Medulla oblongata (tissue), 1 donor: ENCODE measurements around the gene OASL.
"Not testable (repeated sequence)": the region's sequence is repeated elsewhere in the genome, so short reads cannot be mapped to it uniquely, and the experiment has no call there.

Source experiments
- DNase-seq: peaks from one replicate; pipeline ENCODE4 v3.0.0-alpha.2; 2015; ENCODE audit errors: extremely low spot score

The OASL gene, protein sequence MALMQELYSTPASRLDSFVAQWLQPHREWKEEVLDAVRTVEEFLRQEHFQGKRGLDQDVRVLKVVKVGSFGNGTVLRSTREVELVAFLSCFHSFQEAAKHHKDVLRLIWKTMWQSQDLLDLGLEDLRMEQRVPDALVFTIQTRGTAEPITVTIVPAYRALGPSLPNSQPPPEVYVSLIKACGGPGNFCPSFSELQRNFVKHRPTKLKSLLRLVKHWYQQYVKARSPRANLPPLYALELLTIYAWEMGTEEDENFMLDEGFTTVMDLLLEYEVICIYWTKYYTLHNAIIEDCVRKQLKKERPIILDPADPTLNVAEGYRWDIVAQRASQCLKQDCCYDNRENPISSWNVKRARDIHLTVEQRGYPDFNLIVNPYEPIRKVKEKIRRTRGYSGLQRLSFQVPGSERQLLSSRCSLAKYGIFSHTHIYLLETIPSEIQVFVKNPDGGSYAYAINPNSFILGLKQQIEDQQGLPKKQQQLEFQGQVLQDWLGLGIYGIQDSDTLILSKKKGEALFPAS

DNA sequence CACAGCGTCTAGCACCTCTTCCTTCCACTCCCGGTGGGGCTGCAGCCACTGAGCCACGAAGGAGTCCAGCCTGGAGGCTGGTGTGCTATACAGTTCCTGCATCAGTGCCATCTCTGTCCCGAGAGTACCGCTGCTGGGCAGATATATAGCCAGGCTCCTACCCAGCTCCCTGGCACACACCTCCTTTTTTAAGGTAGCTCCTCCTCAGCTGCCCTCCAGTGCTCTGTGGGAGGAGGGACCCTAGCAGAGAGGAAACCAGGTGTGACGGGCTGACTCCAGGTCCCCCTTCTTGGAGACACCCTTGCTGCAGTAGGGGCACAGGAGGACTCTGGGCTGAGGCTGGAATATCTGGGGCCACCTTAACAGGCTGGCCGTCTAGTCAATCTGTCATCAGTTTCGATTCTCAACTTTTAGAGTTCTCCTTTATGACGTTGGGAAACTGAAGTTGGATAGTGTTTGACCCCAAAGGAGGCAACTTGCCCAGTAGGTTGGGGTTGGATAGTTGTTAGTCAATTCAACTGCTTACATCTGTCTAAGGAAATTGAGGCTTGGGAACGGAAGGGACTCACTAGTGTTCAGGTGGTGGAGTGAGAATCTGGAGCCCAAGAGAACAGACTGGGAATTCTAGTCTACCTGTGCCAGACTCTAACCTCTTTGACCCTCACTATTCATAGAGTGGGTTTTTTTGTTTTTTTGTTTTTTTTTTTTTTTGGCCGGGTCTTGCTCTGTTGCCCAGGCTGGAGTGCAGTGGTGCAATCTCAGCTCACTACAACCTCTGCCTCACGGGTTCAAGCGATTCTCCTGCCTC is at the start of gene OASL:
OASL (minus strand) TSS at position 386 of the 808 bp plus-strand sequence; CDS start at position 111, 275 bp downstream.
- peak; percentile 64 for DNase-seq

DNA sequence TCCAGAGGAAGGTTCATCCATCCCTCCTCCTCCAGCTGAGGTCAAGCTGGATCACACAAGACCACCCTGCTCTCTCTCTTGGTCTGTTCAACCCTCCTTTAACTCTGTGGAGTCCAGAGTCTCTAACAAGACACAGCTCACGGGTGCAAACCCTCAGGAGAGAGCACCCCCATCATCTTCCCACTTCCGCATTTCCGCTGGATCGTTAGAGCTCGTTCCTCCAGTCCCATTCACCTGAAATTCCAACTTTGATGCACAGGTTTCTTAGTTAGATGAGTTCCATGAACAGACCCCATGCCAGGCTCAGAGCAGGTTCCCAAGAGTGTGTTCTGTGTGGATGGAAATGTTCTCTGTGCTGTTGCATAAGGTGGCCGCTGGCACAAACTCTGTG is 49.1 kb upstream of the OASL start:
- DNase-seq, result no peak

DNA sequence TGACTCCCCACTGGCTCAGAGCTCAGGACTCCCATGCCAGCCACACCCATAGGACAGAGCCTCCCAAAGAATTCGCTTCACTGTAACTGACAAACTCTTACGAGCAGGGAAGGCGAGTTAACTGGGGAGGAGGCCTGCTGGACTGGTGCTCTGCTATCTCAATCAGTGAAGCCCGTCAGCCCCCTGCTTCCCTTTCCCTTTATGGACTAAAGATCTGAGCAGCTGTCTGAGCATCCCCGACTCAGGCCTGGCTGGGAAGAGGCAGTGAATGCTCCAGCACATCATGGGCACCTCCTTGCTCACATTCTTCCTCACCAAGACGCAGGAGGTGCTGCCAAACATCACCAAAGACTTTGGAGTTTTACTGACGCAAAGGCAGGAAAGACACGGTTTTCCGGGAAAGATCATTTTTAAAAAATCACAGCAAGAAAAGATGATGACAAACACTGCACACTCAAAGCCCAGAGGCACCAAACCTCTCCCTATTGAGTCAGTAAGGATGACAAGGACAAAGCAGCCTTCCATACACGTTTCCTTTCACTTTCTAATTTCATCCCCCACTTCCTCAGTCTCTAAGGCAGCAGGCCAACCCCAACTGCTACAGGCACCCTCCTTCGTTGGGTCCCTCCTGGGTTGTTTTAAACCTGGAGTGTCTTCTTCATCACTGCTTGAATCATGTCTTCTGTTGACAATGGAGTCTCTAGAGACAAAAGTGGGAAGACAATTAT is 48.6 kb upstream of the OASL start:
- DNase-seq, result no peak

DNA sequence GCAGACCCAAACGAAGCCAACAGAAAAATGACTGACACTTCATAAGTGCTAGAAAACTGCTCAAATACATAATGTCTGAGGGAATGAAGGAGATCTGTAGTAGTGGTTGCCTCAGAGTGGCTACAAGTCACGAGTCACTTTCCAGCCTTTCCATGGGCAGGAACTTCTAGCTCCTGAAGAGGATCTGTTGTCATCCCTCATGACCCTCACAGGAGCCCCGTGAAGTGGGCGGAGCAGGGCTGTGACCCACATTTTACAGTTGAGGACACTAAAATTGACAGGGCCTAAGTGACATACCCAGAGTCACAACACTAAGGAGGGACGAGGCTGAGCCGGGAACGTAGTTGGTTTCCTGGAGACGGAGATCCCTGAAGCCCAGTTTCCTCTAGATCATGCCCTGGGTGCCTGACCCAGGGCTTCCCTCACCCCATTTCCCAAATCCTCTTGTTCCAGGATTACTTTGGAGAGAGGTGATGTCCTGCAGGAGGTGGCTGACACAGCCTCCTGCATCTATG is 47.8 kb upstream of the OASL start:
- DNase-seq, result no peak

DNA sequence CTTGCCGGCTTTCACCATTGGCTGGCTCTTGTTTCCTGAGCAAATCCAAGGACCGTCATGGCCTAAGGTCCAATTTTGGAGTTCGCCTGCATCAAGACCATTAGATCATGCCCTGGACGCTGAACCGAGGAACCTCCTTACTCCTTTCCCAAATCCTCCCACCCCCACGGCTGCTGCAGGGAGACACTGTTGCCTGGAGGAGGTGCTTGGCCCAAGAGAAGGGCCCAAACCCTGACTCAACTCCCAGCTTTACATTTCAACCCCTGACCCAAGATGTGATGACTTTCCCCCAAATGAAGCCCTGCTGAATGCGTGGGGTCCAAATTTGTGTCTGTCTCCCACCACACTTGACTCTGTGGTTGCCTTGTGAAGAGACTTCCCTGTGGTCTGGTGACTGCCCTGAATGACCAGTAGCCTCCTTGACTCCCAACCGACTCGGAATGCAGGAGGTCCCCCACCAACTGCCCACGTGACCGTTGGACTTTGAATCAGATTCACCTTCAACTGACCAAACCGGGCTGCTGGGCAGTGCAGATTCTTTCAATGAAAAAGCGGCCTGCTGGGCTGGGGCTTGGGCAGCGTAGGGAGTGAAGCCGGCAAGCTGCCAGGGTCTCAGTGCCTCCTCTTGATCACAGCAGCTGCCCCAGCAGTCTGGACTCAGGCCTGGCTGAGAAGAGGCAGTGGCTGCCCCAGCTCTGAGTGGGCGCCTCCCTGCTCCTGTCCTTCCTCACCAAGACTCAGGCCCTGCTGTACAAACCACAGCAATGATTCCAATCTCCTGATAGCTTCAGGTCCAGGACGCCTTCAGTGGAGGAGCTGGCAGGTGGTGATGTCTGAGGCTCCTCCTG is 46.7 kb upstream of the OASL start:
- DNase-seq, result no peak

DNA sequence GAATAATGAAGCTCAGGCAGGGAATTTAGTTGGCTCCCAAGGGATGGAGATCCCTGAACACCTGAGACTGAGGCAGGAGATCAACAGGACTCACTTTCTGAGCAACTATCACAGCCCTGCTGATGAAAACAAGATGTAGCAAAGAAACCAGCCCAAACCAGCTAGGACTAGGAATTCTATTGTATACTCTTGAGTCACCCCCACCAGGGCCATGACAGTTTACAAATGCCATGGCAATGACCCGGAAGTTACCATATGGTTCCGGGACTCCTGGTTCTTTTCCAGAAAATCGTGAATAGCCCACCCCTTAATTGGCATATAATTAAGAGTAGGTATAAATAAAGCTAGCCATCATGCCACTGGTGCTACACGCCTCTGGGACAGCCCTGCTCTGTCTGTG is 46.0 kb upstream of the OASL start:
- no peak for DNase-seq

DNA sequence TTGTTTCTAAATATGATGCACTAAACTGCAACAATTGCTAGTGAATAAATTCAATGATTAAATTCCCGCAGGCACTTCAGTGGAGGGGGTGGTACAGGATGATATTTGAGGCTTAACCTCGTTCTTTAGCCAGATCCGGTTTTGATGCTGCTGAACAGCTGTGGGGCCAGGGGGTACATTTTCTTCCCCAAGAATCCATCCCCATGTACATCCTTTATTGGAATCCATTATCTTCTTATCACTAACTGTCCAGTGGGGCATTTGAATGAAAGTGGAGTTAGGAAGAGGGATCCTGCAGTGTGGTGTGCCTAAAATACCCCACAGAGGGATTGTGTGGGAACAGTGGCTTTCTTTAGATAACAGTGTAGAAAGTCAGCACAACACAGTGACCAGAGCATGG is 45.2 kb upstream of the OASL start:
- no peak for DNase-seq

DNA sequence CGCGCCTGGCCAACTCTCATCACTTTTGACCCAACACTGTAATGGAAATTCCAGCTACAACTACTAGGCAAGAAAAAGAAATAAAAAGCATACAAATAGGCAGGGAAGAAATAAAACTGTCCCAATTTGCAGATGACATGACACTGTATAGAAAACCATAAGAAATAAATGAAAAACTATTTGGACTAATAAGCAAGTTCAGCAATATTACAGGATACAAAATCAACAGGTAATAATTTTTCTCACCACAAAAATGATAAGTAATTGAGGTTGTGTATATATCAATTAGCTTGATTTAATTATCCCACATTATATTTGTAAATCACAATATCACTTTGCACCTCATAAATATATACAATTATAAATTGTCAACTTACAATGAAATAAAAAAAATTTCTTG is 41.9 kb upstream of the OASL start:
- DNase-seq, result no peak

DNA sequence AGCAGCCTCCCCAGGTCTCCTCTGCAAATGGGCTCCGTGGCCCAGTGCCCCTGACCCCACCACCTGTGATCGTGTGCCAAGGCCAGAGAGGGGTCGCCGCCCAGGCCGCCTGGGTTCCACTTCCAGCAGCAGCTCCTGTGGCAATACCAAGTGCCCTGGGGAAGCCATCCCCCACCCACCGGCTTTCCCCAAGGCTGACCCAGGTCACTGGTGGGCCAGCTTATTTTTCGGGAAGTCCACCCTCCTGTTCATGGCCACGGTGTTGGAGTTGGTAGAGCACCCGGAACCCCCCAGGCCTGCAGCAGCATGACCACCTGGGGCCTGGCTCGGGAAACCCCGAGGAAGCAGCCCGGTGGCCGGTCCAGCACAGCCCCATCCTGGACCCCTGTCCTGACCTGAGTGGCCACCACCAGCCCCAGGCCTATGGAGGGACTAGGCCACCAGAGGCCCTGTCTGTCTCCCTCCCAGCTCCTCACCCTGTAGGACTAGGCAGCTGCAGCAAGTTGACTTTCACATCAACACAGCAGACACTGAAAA is 40.8 kb upstream of the OASL start:
- DNase-seq, result no peak

DNA sequence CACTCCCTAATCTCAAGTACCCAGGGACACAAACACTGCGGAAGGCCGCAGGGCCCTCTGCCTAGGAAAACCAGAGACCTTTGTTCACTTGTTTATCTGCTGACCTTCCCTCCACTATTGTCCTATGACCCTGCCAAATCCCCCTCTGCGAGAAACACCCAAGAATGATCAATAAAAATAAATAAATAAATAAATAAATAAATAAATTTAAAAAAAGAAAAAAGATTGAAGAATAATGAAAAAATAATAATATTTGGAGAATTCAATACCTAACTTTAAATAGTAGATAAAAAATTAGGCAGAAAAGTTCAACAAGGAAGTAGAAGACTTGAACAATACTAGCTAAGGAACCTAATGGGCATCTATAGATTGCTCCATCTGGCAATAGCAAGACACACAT is 38.4 kb upstream of the OASL start:
- not testable (repeated sequence) for DNase-seq

DNA sequence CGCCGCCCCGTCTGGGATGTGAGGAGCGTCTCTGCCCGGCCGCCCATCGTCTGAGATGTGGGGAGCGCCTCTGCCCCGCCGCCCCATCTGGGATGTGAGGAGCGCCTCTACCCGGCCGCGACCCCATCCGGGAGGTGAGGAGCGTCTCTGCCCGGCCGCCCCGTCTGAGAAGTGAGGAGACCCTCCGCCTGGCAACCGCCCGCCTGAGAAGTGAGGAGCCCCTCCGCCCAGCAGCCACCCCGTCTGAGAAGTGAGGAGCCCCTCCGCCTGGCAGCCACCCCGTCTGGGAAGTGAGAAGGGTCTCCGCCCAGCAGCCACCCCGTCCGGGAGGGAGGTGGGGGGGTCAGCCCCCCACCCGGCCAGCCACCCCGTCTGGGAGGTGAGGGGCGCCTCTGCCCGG is 36.9 kb upstream of the OASL start:
- DNase-seq, result not testable (repeated sequence)

DNA sequence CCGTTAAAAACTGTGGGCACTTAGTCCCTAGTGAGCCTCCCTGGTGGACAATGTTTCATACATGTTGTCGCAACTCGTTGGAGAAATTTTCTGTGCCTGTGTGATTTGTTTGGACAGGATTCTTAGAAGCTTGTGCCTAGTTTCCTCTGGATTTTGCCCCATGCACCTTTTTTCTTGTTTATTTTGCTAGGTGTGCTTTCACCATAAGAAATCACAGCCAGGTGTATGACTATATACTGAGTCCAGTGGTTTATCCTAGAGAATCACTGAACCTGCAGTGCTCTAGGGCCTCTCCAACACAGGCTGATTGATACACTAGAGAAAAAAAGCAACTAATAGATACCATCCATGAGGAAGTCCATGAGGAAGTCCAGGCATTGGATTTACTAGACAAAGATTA is 33.1 kb upstream of the OASL start:
- DNase-seq, result no peak

DNA sequence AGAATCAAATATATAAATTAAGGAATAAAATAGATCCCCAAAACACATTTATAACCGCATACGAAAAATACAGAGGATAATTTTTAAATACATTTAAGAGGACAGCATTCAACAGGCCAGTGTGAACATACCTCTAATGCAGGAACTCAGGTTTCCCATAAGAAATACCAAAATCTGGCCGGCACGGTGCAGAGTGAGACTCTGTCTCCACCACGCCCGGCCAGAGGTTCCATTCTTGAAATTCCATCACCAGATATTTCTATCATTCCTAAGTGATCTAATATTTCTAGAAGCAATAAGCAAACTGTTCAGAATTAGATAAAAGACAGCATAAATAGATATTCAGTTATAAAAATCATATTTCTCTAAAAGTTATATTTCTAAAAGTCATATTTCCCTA is 30.2 kb upstream of the OASL start:
- no peak for DNase-seq

DNA sequence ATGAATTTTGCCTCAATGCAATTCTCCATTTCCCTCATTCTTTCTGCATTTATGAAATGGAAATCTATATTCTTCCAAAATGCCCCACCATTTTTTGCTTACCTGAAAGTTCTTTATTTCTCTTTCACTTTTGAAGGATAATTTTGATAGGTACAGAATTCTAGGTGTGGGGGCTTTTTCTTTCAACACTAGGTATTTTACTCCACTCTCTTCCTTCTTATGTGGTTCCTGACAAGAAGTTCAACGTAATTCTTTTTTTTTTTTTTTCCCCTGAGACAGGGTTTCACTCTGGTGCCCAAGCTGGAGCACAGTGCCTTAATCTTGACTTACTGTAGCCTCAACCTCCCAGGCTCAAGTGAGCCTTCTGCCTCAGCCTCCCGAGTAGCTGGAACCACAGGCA is 26.3 kb upstream of the OASL start:
- DNase-seq, result no peak

DNA sequence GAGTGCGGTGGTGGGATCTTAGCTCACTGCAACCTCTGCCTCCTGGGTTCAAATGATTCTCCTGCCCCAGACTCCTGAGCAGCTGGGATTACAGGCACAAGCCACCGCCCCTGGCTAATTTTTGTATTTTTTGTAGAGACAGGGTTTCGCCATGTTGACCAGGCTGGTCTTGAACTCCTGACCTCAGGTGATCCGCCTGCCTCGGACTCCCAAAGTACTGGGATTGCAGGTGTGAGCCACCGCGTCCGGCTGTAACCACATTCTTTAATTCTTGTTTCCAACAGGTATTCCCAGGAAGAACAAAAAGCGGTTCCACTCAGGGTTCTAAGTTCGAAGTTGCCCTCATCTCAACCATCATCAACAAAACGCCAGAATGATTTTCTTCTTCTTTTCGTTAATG is 25.5 kb upstream of the OASL start:
- not testable (repeated sequence) for DNase-seq

DNA sequence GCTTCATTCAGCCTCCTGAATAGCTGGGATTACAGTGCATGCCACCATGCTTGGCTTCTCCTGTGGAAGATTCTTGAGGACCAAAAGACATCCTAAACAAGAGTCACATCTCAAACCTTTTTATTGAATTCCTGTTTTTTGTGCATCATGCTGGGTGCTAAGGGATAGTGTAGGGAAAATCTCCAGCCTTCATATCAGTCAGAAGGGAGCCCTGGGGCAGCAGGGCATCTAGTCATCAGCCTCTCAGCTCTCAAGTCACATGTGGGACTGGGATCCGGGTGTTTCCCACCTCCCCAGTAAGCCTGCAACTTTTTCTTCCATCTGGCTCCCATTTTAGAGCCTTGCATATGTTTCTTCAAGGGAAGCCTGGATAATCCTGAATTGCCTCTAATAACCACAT is 25.1 kb upstream of the OASL start:
- DNase-seq, result no peak

DNA sequence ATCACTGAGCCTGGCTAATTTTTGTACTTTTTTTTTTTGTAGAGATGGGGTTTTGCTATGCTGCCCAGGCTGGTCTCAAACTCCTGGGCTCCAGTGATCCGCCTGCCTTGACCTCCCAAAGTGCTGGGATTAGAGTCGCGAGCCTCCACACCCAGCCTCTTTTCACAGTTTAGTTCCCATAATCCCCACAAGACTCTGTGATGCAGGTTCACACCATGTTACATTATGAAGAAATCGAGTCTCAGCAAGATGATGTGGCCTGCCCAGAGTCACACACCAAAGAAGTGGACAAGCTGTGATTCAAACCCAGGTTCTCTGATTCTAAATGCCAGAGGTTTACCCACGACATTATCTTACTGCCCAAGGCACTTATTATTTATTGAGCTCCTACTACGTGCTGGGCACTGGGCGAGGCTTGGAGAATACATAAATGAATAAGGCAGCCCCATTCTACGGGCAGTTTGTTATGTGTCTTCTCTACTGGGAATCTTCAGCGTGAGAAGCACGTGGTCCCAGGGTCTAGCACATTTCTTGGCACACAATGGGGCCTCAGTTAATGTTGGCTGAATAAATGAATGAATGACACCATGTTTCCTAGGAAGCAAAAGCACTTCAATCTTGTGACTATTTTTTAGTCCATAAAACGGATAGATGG is 23.5 kb upstream of the OASL start:
- DNase-seq, result no peak

DNA sequence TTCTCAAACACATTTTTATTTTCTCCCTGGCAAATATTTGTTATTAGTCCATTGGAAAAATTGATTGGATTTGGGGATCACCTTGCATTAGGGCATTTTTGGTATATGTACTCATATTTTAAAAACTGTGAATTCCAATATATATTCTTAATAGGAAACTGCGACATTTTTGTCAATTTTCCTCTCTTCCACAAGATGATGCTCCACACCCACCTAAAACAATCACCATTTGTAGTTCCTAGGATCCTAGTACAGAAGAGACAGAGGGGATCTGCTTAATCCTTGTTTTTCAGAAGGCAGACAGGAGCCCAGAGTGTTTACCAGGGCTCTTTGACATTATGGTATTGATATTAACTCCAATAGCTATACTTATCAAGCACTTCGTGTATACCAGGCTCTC is 22.8 kb upstream of the OASL start:
- peak; percentile 54 for DNase-seq

DNA sequence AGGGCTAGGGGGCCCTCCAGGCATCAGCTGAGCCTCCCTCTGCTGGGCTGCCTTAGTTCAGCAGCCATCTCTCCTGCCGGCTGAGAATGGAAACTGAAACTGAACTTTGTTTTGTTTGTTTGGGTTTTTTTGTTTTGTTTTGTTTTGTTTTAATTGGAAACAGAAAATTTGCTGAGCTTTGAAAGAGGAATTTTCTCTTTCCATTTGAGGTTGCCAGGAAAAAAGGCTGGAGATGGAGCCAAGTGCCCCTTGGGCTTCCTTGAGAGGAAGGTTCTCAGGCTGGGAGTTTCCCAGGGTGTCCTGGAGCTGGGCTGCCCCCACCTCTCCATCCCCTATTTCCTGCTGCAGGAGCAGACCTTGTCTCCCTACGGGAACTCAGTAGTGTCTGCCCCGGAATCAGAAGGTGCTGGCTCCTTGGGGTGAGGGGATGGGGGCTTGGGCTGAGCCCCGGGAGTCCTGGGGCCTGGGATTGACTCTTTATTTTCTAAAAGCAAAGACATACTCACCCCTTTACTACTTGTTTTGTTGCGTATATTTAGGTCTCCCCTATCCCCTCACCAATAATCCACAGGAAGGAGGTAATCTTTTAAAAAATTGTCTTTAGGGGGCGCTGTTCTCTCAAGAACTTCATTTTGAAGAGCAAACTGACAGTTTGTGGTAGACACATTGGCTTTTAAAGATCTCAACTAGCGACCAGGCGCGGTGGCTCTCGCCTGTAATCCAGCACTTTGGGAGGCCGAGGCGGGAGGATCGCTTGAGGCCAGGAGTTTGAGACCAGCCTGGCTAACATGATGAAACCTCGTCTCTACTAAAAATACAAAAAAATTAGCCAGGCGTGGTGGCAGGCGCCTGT is 21.3 kb upstream of the OASL start:
- peak; percentile 72 for DNase-seq
